CD4-positive, CD25-positive, alpha-beta regulatory T cell (primary cell): ENCODE data around the gene KRTAP9-6. TPM values are rescaled to one million over a fixed set of nuclear protein-coding genes. Genes with fewer than 3 reads are reported as not detected.
"Not testable (repeated sequence)": the region's sequence is repeated elsewhere in the genome, so short reads cannot be mapped to it uniquely, and the experiment has no call there.

Experiments
- ATAC-seq, 2 donors: fragments of 150-1000 bp; cut with Tn5 transposase; one replicate each; pipeline ENCODE4 v1.10.0; 2021; ENCODE audit warnings: low read depth in 2 of 2, moderate number of reproducible peaks in 2 of 2, moderate library complexity in 1 of 2
- DNase-seq, 3 donors: peaks; one replicate each; pipeline versions ENCODE4 v3.0.0 to v3.0.0-alpha.2; 2012 to 2022; ENCODE audit warnings: mixed read lengths in 1 of 3
- H3K27ac ChIP-seq: one replicate; pipeline ENCODE4 v1.7.0; 2013; ENCODE audit warnings: mild to moderate bottlenecking, low read length; ENCODE audit not compliant: insufficient read depth, poor library complexity, severe bottlenecking
- H3K27me3 ChIP-seq: one replicate; pipeline ENCODE4 v1.7.0; 2013; ENCODE audit warnings: low read length; ENCODE audit not compliant: control insufficient read depth, insufficient read depth
- H3K36me3 ChIP-seq: one replicate; pipeline ENCODE4 v1.7.0; 2013; ENCODE audit warnings: mild to moderate bottlenecking, low read length, moderate library complexity; ENCODE audit not compliant: control insufficient read depth, insufficient read depth
- H3K4me1 ChIP-seq: 2 replicates; pipeline ENCODE4 v1.7.0; 2013; ENCODE audit warnings: mild to moderate bottlenecking, low read length; ENCODE audit not compliant: insufficient read depth, control insufficient read depth, poor library complexity, severe bottlenecking
- H3K4me3 ChIP-seq: one replicate; pipeline ENCODE4 v1.7.0; 2013; ENCODE audit warnings: low read depth, mild to moderate bottlenecking, low read length, moderate library complexity
- H3K9me3 ChIP-seq, 2 experiments: 1 replicate in 1 of 2; 2 replicates in 1 of 2; pipeline ENCODE4 v1.7.0; 2013; ENCODE audit warnings: low read length in 2 of 2, mild to moderate bottlenecking in 1 of 2, moderate library complexity in 1 of 2; ENCODE audit not compliant: control insufficient read depth in 2 of 2
- H3K27ac Mint-ChIP-seq, 3 donors: one replicate each; pipeline ENCODE4 v1.8.0; 2020 to 2022; ENCODE audit warnings: mild to moderate bottlenecking in 3 of 3, mixed read lengths in 3 of 3, moderate library complexity in 2 of 3
- H3K27me3 Mint-ChIP-seq: one replicate; pipeline ENCODE4 v1.8.0; 2022; ENCODE audit warnings: mild to moderate bottlenecking, mixed read lengths
- H3K36me3 Mint-ChIP-seq: one replicate; pipeline ENCODE4 v1.8.0; 2020; ENCODE audit warnings: mixed read lengths
- H3K4me1 Mint-ChIP-seq, 4 donors: one replicate each; pipeline ENCODE4 v1.8.0; 2020 to 2022; ENCODE audit warnings: mixed read lengths in 4 of 4, mild to moderate bottlenecking in 1 of 4
- H3K4me3 Mint-ChIP-seq, 4 donors: one replicate each; pipeline ENCODE4 v1.8.0; 2020 to 2022; ENCODE audit warnings: mild to moderate bottlenecking in 4 of 4, mixed read lengths in 4 of 4, moderate library complexity in 3 of 4
- H3K9me3 Mint-ChIP-seq, 7 donors: one replicate each; pipeline ENCODE4 v1.8.0; 2020 to 2022; ENCODE audit warnings: mixed read lengths in 7 of 7, mild to moderate bottlenecking in 3 of 7, moderate library complexity in 2 of 7
- polyA plus RNA-seq, 4 donors: library from polyadenylated mRNA; unstranded; fragments of 300-500 nt; fragmentation: Illumina TruSeq; gene quantifications; one replicate each; pipeline ENCODE4 v1.2.3, GENCODE V29; 2021
- total RNA-seq: library from RNA; stranded (reverse); gene quantifications from one replicate; pipeline ENCODE4 v1.2.3, GENCODE V29; 2022

KRTAP9-6 gene
- total and polyA plus RNA-seq, 5 donors from 2014 or later, result not detected

- H3K36me3 ChIP-seq, H3K9me3 Mint-ChIP-seq, H3K9me3 ChIP-seq, H3K27ac ChIP-seq, H3K36me3 Mint-ChIP-seq, H3K4me1 Mint-ChIP-seq, H3K4me3 ChIP-seq, ATAC-seq, DNase-seq, H3K4me3 Mint-ChIP-seq, H3K4me1 ChIP-seq: not testable (repeated sequence)
- H3K27me3 Mint-ChIP-seq, result peaks cover 38% of the 10 kb centered on the region
- peak within 1 kb of the TSS in 2 of 3 donors; percentile 7 to 8 for H3K27ac Mint-ChIP-seq
- H3K27me3 ChIP-seq, result peaks cover 12% of the 10 kb centered on the region
These were observed 32.6 kb upstream of the KRTAP9-6 start, which contains the start of gene KRTAP9-3 for GRCh38 chr17:41232399-41233105. TSS of gene KRTAP9-3 (plus strand) at chr17:41232449. CDS start at chr17:41232502, 53 bp downstream.

GRCh38 chr17:41237116-41237515, 28.1 kb upstream of the KRTAP9-6 start:
- H3K27ac Mint-ChIP-seq, result not testable (repeated sequence)
- peaks cover 39% of the 10 kb centered on the region for H3K27me3 Mint-ChIP-seq

GRCh38 chr17:41237949-41238437, 27.2 kb upstream of the KRTAP9-6 start, which contains the start of gene KRTAP9-8:
TSS of gene KRTAP9-8 (plus strand) at chr17:41237999. CDS start at chr17:41238052, 53 bp downstream.
- DNase-seq, H3K27ac ChIP-seq, H3K27ac Mint-ChIP-seq, H3K27me3 ChIP-seq, H3K36me3 ChIP-seq, ATAC-seq, H3K36me3 Mint-ChIP-seq, H3K4me1 ChIP-seq, H3K9me3 Mint-ChIP-seq, H3K9me3 ChIP-seq, H3K4me3 Mint-ChIP-seq, H3K4me3 ChIP-seq, H3K4me1 Mint-ChIP-seq: not testable (repeated sequence)
- H3K27me3 Mint-ChIP-seq, result peaks cover 46% of the 10 kb centered on the region

More at GRCh38 chr17:41237116-41237515, 28.1 kb upstream of the KRTAP9-6 start:
- not testable (repeated sequence) for H3K4me1 ChIP-seq, H3K9me3 ChIP-seq, H3K9me3 Mint-ChIP-seq, H3K4me3 ChIP-seq, H3K4me3 Mint-ChIP-seq, DNase-seq, H3K36me3 Mint-ChIP-seq, H3K4me1 Mint-ChIP-seq, H3K27me3 ChIP-seq, H3K27ac ChIP-seq, H3K36me3 ChIP-seq, ATAC-seq

- H3K27ac ChIP-seq, H3K9me3 ChIP-seq, H3K27me3 ChIP-seq, ATAC-seq, H3K36me3 ChIP-seq, H3K9me3 Mint-ChIP-seq, H3K4me3 ChIP-seq, H3K4me3 Mint-ChIP-seq, H3K4me1 ChIP-seq, DNase-seq, H3K36me3 Mint-ChIP-seq, H3K27ac Mint-ChIP-seq, H3K4me1 Mint-ChIP-seq: not testable (repeated sequence)
- H3K27me3 Mint-ChIP-seq, result peaks cover 40% of the 10 kb centered on the region
These were observed 18.0 kb upstream of the KRTAP9-6 start for GRCh38 chr17:41246995-41247787.

- H3K27ac ChIP-seq, H3K9me3 Mint-ChIP-seq, H3K27me3 ChIP-seq, H3K4me1 ChIP-seq, H3K36me3 ChIP-seq, ATAC-seq, H3K36me3 Mint-ChIP-seq, H3K9me3 ChIP-seq, H3K4me1 Mint-ChIP-seq, H3K4me3 Mint-ChIP-seq, DNase-seq, H3K4me3 ChIP-seq: not testable (repeated sequence)
- H3K27ac Mint-ChIP-seq, result peak within 1 kb of the TSS in 1 of 3 donors; percentile 10
- H3K27me3 Mint-ChIP-seq, result peaks cover 36% of the 10 kb centered on the region
These were observed 15.4 kb upstream of the KRTAP9-6 start, which contains the start of gene KRTAP9-4 for GRCh38 chr17:41249637-41250240. TSS of gene KRTAP9-4 (plus strand) at chr17:41249687. CDS start at chr17:41249721, 34 bp downstream.

GRCh38 chr17:41251261-41251660, 13.9 kb upstream of the KRTAP9-6 start:
- H3K4me1 ChIP-seq, result no peaks in the 10 kb centered on the region
- ATAC-seq, result no peak
- H3K27me3 ChIP-seq, result peaks cover 4% of the 10 kb centered on the region
- no peak overlapping the region for H3K27ac ChIP-seq
- no peak for DNase-seq
- H3K27me3 Mint-ChIP-seq, result peaks cover 43% of the 10 kb centered on the region
- H3K27ac Mint-ChIP-seq, result no peak overlapping the region
- H3K36me3 ChIP-seq, result no peaks in the 10 kb centered on the region
- H3K4me3 ChIP-seq, result no peak overlapping the region
- no peaks in the 10 kb centered on the region for H3K36me3 Mint-ChIP-seq
- peaks cover 0 to 5% (median 2%) of the 10 kb centered on the region in 4 donors for H3K4me1 Mint-ChIP-seq
- H3K4me3 Mint-ChIP-seq, result no peak overlapping the region
- peaks cover 0 to 2% (median 0%) of the 10 kb centered on the region in 7 donors for H3K9me3 Mint-ChIP-seq
- H3K9me3 ChIP-seq, result no peaks in the 10 kb centered on the region

GRCh38 chr17:41254861-41255260, 10.3 kb upstream of the KRTAP9-6 start:
- peaks cover 51% of the 10 kb centered on the region for H3K27me3 Mint-ChIP-seq
- H3K4me1 ChIP-seq, result no peaks in the 10 kb centered on the region
- H3K4me1 Mint-ChIP-seq, result peaks cover 0 to 4% (median 1%) of the 10 kb centered on the region in 4 donors
- H3K4me3 Mint-ChIP-seq, result no peak overlapping the region
- no peak overlapping the region for H3K27ac ChIP-seq
- ATAC-seq (no peak), DNase-seq (no peak)
- H3K36me3 Mint-ChIP-seq, result no peaks in the 10 kb centered on the region
- no peaks in the 10 kb centered on the region for H3K36me3 ChIP-seq
- peaks cover 0 to 2% (median 0%) of the 10 kb centered on the region in 7 donors for H3K9me3 Mint-ChIP-seq
- no peak overlapping the region for H3K27ac Mint-ChIP-seq
- H3K27me3 ChIP-seq, result peaks cover 26% of the 10 kb centered on the region
- no peak overlapping the region for H3K4me3 ChIP-seq
- H3K9me3 ChIP-seq, result no peaks in the 10 kb centered on the region
